GM18868 (cell line): Measurements from ENCODE around the gene ZNF548.

Experiments used
- ATAC-seq: cut with Tn5 transposase; IDR thresholded peaks from one replicate; pipeline ENCODE4 v1.9.1; 2021; ENCODE audit warnings: mild to moderate bottlenecking, moderate library complexity; ENCODE audit not compliant: unreplicated experiment

ZNF548 gene

GRCh38 chr19:57395710-57396109 is 6.1 kb downstream of the ZNF548 start:
- no peak for ATAC-seq

- no peak for ATAC-seq
These were observed 9.2 kb downstream of the ZNF548 start for GRCh38 chr19:57398868-57399267.

DNA sequence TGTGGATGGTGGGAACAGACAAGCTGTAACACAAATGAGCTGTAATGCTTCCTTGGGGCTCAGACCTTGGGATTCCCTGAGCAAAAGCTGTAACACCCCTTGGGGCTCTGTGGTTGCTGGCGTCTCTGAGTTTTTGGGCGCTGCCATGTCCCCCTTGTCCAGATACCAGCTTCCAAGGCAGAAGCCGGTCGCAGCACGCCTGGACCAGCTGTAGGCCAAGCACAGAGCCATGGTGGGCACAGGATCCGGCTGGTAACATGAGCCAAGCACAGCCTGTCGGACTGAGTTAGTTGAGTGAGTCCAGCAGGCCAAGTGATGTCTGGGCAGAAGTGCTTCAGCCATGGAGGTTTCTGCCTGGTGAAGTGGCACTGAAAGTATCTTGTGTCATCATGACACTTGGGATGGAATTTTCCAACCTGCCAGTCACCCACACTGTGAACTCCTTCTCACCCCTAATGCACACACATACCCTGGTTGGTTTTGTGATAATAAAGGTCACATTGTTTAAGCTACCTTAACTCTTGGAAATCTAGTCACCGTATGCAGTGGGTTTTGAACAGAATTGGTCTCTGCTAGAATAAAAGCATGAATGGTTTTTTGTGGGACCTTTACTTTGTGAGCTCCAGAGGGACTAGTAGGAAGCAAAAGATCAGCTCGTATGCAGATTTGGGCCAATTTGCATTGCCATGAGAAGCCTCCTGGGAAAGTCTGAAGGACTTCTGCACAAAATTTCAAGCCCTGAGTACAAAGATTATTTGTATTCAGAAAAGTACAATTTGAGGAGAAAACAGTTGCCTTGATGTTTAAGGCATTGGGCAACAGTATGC is 14.3 kb downstream of the ZNF548 start:
- ATAC-seq, result no peak

- ATAC-seq, result no peak
These were observed 17.0 kb downstream of the ZNF548 start for GRCh38 chr19:57406516-57407123.

- ATAC-seq, result peak; percentile 99
These were observed 21.4 kb downstream of the ZNF548 start, which contains the start of gene ZNF17 for GRCh38 chr19:57410877-57411671. ZNF17 (plus strand) TSS chr19:57411161; CDS start chr19:57413616, 2,455 bp downstream.

DNA sequence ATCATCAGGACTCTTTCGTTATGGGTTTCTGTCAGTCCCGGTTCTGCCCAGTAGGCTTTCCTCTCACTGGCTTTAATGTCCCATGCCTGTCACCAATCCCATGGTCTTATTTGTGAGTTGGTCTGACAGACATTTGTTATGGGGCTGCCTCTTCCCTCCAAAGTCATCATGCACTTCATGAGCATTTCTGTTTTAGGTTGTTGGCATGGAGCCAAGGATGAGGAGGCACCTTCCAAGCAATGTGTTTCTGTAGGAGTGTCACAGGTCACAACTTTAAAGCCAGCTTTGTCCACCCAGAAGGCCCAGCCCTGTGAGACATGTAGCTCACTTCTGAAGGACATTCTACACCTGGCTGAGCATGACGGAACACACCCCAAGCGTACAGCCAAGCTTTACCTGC is 29.8 kb downstream of the ZNF548 start:
- no peak for ATAC-seq

DNA sequence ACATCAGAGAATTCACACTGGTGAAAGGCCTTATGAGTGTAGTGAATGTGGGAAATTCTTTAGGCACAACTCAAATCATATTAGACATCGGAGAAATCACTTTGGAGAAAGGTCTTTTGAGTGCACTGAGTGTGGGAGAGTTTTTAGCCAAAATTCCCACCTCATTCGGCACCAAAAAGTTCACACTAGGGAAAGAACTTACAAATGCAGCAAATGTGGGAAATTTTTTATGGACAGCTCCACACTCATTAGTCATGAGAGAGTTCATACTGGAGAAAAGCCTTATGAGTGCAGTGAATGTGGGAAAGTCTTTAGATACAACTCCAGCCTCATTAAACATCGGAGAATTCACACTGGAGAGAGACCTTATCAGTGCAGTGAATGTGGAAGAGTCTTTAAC is 31.4 kb downstream of the ZNF548 start:
- ATAC-seq, result no peak

DNA sequence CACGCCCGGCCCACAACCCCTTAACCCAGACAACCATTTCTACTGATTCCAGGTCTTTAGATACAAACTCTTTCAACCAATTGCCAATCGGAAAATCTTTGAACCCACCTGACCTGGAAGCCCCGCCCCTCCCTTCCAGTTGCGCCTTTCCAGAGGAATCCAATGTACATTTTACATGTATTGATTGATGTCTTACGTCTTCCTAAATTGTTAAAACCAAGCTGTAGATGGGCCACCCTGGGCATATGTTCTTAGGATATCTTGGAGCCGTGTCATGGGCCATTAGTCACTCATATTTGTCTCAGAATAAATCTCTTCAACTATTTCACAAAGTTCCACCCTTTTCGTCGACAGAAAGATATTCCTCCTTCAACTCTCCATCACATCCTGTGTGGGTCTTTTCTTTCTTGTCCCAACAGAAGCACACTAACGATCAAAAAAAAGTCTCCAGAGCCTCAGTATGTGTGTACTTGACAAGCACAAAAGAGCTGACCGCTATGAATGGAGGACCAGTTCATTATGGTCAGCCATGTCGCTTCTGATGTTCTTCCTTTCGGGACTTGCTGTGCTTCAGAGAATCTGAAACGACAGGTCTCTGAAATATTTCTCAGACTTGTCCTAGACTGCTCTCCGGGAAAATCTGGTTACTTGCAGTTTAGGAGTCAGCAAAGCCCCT is 44.9 kb downstream of the ZNF548 start:
- ATAC-seq, result peak; percentile 15

DNA sequence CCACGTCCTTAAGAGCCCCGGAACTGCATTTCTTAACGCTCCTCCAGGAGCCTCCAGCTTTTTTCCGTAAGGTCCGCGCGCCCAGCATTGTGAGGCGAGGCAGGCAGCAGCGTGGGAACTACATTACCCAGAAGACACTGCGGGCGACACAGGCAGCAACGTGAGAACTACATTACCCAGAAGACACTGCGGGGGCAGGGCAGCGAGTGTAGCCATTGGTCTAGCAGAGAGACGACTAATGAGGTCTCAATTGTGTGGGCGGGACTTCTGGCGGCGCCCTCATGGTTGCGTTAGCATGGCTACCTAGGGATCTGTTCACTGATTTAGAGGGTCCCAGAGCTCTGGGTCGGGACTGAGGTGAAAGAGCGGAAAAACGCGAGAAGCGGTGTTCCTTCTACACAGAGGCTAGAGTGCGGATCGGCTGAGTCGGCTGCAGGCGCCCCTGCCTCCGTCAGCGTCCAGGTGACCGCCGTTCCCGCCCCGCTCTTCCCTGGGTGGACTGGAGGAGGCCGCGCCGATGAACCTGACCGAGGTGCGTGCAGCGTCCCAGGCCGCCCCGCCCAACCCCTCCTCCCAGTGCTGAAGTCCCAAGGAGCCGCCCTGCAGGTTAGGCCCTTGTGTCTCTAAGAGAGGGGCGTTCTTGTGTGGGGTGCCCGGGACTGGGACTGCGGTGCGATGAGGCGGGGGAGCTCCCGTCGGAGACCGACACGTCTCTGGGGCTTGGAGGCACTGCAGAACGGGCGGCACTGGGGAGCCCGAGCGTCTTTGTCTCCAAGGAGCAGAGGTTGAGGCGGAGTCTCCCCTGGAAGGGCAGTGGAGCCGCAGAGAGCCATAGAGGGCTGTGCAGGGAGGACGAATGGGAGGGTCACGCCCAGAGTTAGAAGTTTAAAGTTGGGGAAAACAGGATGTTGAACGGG is 45.7 kb downstream of the ZNF548 start, which contains the start of gene ZNF749:
Gene ZNF749 (plus strand): TSS at position 264 of the 917 bp plus-strand sequence. CDS start 254 bp downstream, at position 518.
- peak; percentile 97 for ATAC-seq

- no peak for ATAC-seq
These were observed 46.8 kb downstream of the ZNF548 start for GRCh38 chr19:57436417-57436816.

DNA sequence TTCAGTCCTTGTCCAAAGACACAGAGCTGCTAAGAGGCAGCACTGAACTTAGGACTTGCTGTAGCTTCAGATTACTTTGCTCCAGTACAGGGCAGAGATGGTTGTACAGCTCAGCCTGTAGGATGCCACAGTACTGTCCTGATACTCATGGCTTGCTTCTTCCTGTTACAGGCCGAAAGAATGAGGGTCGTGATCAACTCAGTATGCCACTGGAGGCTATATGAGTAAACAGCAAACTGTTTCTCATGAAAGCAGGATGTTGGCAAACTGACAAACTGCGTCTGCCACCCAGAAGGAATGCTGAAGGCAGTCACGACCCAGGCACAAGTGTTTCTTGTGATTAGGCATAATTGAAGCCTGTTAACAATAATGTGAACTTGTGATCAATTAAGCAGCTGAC is 48.3 kb downstream of the ZNF548 start:
- ATAC-seq, result no peak

DNA sequence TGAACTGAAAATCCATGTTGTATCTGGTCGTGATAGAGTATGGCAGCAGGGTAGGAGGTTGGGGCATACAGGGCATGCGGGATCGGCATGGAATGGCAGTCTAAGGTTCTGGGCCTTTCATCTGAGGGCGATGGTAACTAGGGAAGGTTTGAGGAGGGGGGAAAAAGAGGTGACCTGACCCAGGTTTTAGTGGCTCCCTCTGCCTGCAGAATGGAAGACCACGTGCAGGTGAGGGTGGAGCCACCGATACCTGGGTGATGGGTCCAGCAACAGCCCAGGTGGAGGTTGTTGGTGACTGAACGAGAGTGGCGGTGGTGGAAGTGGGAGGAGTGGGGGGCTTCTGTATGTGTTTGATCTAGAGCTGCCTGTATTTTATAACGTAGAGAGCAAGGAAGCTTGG is 49.3 kb downstream of the ZNF548 start:
- ATAC-seq, result no peak

DNA sequence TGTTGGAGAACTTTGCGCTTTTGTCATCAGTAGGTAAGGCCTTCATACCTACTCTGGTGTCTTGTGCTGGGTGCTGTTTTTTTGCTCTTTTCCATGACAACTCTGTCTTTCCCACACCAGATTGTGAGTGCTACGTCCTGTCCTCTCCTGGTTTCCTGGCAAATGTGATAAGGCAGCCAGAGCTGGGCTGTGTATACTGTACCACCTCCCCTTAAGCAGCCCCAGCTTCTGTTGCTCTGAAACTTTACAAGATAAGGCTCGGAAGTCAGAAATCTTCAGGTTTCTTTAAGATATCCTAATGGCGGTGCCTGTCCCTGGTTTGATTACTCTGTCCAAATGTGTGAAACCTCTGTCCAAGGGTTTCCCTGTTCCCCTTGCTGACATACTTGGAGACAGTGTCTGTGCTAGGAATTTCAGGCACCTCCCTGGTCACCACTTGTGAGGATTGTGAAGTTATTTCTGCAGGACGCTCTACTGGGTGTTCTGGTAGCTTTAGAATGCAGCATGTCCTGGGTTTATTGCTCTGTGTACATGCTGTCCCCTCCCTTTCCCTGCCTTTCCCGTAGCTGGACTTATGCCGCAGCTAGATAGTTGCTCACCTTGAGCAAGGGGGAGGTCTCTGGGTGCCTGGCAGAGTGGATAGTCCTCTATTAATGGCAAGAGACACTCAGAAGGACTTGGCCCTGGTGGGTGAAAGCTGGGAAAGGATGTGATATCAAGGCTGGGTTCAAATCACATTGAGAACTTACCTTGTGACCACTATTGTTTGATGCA is 52.5 kb downstream of the ZNF548 start:
- ATAC-seq, result no peak

- ATAC-seq, result no peak
These were observed 53.6 kb downstream of the ZNF548 start for GRCh38 chr19:57443121-57443696.

- ATAC-seq, result no peak
These were observed 62.7 kb downstream of the ZNF548 start for GRCh38 chr19:57452307-57452706.
